ENCODE data around the gene C9orf50. TPM values are rescaled to one million over a fixed set of nuclear protein-coding genes. Genes with fewer than 3 reads are reported as not detected.

The C9orf50 gene
- total and polyA plus RNA-seq, 2 experiments from 2014 or later: not detected

GRCh38 chr9:129633207-129633606 lies 12.3 kb upstream of the C9orf50 start:
- Mint-ChIP-seq H3K27ac (no peak overlapping the region), H3K4me3 (no peak overlapping the region), H3K27me3 (ENCODE audit: insufficient read depth, low read depth, poor library complexity) (peaks cover 12% of the 10 kb centered on the region), H3K4me1 (peaks cover 26% of the 10 kb centered on the region), H3K36me3 (ENCODE audit: low read depth) (peaks cover 52% of the 10 kb centered on the region), H3K9me3 (no peaks in the 10 kb centered on the region)
- Histone ChIP-seq H2AFZ (no peak overlapping the region), H3F3A (replicated peaks; ENCODE audit: low read depth) (peaks cover under 1% of the 10 kb centered on the region; the same call in 1 of the 2 replicates), H3K36me3 (ENCODE audit: insufficient read depth) (no peaks in the 10 kb centered on the region; the same call in 1 of the 2 replicates), H3K4me3 (no peak overlapping the region), H3K4me1 (ENCODE audit: insufficient read depth) (0 out of 2 replicates have a peak, but pooled peaks cover 2% of the 10 kb centered on the region), H3K27ac (ENCODE audit: low read depth) (no peak overlapping the region), H3K4me2 (no peak overlapping the region), H3K27me3 (ENCODE audit: insufficient read depth) (no peaks in the 10 kb centered on the region), H4K20me1 (replicated peaks; ENCODE audit: insufficient read depth) (peaks cover 64% of the 10 kb centered on the region), H3K79me2 (replicated peaks; ENCODE audit: insufficient read depth) (peaks cover 58% of the 10 kb centered on the region), H3K9me2 (ENCODE audit: insufficient read depth) (no peaks in the 10 kb centered on the region)
- ATAC-seq (no peak), DNase-seq (ENCODE audit: low spot score) (no peak)
- TF ChIP-seq EZH2 (IDR thresholded peaks at IDR 0.05; ENCODE audit: low read depth, unreplicated experiment) (no peak), ZNF462 (CRISPR knock-in tag; IDR thresholded peaks at IDR 0.05) (no peak), CREB1 (CRISPR knock-in tag; IDR thresholded peaks at IDR 0.05; ENCODE audit: low read depth) (no peak), JUNB (IDR thresholded peaks at IDR 0.05; ENCODE audit: unreplicated experiment) (no peak), REST (IDR thresholded peaks at IDR 0.05; ENCODE audit: unreplicated experiment) (no peak), NANOG (IDR thresholded peaks at IDR 0.05; ENCODE audit: borderline replicate concordance) (no peak), ZNF114 (CRISPR knock-in tag; IDR thresholded peaks at IDR 0.05) (no peak)

All from GM23338 (cell line).